HG02943 (cell line): ENCODE data around the gene SHB.

Experiments used
- ATAC-seq: cut with Tn5 transposase; IDR thresholded peaks from one replicate; pipeline ENCODE4 v1.9.1; 2021; ENCODE audit warnings: mild to moderate bottlenecking, low read depth, moderate library complexity; ENCODE audit not compliant: unreplicated experiment

Gene SHB

GRCh38 chr9:37976714-37977477 lies 92.1 kb downstream of the SHB start:
- ATAC-seq, result no peak

GRCh38 chr9:37975639-37976038 lies 93.4 kb downstream of the SHB start:
- ATAC-seq, result no peak

GRCh38 chr9:37974506-37975173 lies 94.4 kb downstream of the SHB start:
- no peak for ATAC-seq

- ATAC-seq, result no peak
These were observed 96.6 kb downstream of the SHB start for GRCh38 chr9:37972351-37972848.

GRCh38 chr9:37971691-37972090 lies 97.3 kb downstream of the SHB start:
- no peak for ATAC-seq

- no peak for ATAC-seq
These were observed 97.9 kb downstream of the SHB start for GRCh38 chr9:37971108-37971459.

- no peak for ATAC-seq
These were observed 98.5 kb downstream of the SHB start for GRCh38 chr9:37970301-37971107.

- no peak for ATAC-seq
These were observed 99.3 kb downstream of the SHB start for GRCh38 chr9:37969558-37970300.

- no peak for ATAC-seq
These were observed 99.9 kb downstream of the SHB start for GRCh38 chr9:37969130-37969529.

- ATAC-seq, result no peak
These were observed 100.8 kb downstream of the SHB start for GRCh38 chr9:37968228-37968701.

- no peak for ATAC-seq
These were observed 101.3 kb downstream of the SHB start for GRCh38 chr9:37967761-37968080.

GRCh38 chr9:37967014-37967760 lies 101.8 kb downstream of the SHB start:
- ATAC-seq, result no peak

GRCh38 chr9:37966412-37967013 lies 102.5 kb downstream of the SHB start:
- ATAC-seq, result peak; percentile 46

GRCh38 chr9:37965676-37966345 lies 103.2 kb downstream of the SHB start:
- peak; percentile 77 for ATAC-seq

- ATAC-seq, result no peak
These were observed 103.9 kb downstream of the SHB start for GRCh38 chr9:37965116-37965515.

- ATAC-seq, result no peak
These were observed 104.3 kb downstream of the SHB start for GRCh38 chr9:37964740-37965081.

GRCh38 chr9:37963936-37964739 lies 104.9 kb downstream of the SHB start:
- ATAC-seq, result no peak

- ATAC-seq, result no peak
These were observed 107.7 kb downstream of the SHB start for GRCh38 chr9:37961351-37961750.
